ENCODE measurements around the gene HLCS.

HLCS gene

DNA sequence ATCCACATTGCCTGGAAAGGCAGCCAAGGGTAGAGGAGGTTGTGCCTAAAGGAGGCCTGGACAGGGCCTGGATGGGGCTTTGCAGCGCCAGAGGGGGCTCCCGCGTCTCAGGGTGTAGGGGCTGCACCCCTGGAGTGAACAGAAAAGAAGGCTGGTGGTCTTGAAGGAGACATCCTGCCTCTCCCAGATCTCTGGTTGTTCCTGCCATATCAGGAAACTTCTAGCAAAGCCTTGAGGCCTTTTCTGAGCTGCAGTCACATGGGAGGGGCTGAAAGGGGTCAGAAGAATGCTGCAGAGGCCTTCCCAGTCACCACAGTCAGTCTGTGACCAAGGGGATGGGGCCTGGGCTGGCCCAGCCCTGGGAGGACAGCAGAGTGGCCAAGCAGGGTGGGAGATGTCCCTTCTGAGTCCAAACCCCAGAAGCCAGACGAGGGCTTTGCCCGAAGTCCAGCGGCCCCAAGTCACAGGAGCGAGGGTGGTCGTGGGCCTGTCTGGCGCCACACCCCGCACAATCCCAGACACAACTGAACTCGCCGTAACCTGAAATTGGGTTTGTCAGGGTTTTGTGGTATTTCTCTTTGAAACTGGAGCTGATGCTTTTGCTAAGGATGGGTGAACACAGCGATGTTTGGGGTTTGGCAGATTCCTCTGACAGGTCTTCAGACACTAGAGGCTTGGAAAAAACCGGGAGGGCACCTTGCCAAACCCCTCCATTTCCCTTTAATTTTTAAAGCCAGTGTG is 237.9 kb downstream of the HLCS start:
- DNase-seq (ENCODE audit: extremely low read depth in 1 of 2, low read depth in 1 of 2) = no peak

- no peak for DNase-seq (ENCODE audit: extremely low read depth in 1 of 2, low read depth in 1 of 2)
Observed at GRCh38 chr21:36727866-36728265, 238.6 kb downstream of the HLCS start.

DNA sequence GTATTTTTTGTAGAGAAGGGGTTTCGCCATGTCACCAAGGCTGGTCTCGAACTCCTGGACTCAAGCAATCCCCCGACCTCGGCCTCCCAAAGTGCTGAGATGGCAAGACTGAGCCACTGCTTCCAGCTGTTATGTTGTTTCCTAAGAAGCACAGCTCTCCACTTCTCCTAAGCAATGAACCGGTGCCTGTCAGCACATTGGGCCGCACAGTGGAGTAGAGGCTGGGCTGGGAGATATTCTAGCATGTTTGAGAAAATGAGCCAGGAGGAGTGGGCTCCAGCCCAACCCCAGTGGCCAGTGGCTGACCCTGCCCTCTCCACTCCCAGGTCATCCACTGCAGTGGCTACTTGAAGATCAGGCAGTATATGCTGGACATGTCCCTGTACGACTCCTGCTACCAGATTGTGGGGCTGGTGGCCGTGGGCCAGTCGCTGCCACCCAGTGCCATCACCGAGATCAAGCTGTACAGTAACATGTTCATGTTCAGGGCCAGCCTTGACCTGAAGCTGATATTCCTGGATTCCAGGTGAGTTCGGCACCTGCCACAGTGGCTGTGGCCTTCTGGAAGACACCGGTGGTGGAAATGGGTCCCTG is 240.6 kb downstream of the HLCS start:
- no peak for DNase-seq (ENCODE audit: extremely low read depth in 1 of 2, low read depth in 1 of 2)

DNA sequence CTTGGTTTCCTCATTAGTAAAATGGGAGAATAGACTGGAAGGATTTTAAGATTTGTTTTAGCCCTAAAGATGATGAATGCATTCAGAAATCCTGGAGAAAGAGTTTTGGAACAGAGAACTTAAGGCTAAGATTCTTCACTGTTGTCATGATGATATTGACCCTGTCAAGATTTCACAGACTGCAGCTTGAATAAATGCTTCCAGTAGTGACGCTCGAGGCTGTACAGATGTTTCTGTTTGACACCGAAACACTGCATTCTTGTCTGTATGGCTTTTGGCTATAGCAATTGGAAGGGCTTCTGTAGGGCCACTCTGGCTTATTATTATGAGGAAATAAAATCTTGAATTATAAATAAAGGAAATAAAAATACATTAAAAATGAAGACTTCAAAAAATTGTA is 241.8 kb downstream of the HLCS start:
- no peak for DNase-seq (ENCODE audit: extremely low read depth in 1 of 2, low read depth in 1 of 2)

GRCh38 chr21:36723371-36723881 is 243.0 kb downstream of the HLCS start:
- no peak for DNase-seq (ENCODE audit: extremely low read depth in 1 of 2, low read depth in 1 of 2)

DNA sequence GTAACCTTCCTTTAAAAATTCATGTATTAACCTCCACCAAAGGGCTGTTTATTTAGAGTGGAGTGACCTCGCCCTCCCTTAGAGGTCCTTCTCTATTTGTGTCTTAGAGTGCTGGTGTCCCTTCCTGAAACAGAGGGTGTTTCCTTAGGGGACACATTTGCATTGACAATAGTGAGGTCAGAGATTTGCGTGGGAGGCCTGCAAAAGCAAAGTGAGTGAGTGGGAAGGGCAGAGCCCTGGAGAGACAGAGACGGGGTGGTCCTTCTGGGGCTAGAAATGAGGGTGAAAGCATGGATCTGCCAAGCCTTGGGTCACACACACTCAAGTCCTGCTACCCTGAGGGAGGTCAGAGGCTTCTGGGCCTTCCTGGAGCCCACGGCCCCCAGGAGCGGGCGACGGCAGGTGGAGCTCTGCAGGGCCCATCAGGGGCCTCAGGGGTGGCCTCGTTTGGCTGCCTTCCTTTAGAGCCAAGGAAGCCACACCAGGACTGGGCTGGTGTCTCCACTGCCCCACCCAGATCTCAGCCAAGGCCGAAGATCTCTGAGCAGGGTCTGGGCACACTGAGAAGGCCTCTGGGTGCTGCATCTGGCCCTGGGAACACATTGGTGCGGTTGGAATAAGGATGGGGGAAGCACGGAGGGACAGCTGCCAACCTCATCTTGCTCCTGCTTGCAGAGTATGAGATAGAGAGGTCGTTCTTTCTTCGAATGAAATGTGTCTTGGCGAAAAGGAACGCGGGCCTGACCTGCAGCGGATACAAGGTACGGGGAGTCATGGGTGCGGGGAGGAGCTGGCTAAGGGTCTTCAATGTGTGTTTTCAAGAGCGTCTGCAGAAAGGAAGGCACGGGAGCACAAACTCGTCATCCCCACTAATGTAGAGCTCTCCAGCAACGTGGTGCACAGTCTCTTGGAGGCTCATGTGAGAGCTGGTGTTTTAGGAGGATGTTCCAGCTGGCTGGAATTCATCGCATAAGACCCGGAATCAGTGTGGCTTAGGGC is 243.8 kb downstream of the HLCS start:
- no peak for DNase-seq (ENCODE audit: extremely low read depth in 1 of 2, low read depth in 1 of 2)

DNA sequence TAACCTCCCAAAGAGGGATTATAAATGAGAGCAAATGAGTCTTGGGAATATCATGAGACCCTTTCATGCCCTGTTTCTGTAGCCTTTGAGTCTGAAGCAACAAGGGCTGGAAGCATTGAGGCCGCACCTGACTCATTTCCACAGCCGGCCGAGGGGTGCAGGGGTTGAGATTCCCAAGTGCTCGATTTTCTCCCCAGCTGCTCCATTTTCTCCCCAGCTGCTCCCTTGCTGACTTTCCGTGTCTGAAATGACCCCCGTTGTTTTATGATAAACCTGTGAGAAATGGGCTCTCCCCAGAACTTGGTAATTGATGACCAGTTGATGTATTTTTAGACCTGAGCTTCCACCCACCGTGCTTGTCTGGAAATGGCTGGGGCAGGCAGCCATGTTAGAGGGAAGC is 244.7 kb downstream of the HLCS start:
- DNase-seq (ENCODE audit: extremely low read depth in 1 of 2, low read depth in 1 of 2) = no peak

DNA sequence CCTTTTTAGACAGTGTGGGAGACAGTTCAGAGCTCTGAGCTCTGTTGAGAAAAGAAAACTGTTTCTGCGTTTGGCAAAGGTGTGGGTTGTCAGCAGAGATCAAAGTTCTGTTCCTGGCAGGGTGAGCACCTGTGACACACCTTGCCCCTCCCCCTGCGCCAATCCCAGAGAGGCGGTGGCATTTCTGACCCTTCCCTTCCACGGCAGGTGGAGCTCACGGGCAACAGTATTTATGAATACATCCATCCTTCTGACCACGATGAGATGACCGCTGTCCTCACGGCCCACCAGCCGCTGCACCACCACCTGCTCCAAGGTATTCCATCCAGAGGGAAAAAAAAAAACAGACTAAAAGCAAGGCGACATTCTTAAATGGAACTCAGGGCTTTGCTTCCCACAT is 246.9 kb downstream of the HLCS start:
- no peak for DNase-seq (ENCODE audit: extremely low read depth in 1 of 2, low read depth in 1 of 2)

- DNase-seq (ENCODE audit: extremely low read depth in 1 of 2, low read depth in 1 of 2) = no peak
Observed at GRCh38 chr21:36718951-36719501, 247.4 kb downstream of the HLCS start.

- DNase-seq (ENCODE audit: extremely low read depth in 1 of 2, low read depth in 1 of 2) = no peak
Observed at GRCh38 chr21:36717976-36718375, 248.5 kb downstream of the HLCS start.

- no peak for DNase-seq (ENCODE audit: extremely low read depth in 1 of 2, low read depth in 1 of 2)
Observed at GRCh38 chr21:36716836-36717235, 249.6 kb downstream of the HLCS start.

- DNase-seq (ENCODE audit: extremely low read depth in 1 of 2, low read depth in 1 of 2) = no peak
Observed at GRCh38 chr21:36716387-36716786, 250.1 kb downstream of the HLCS start.

GRCh38 chr21:36713746-36714145 is 252.7 kb downstream of the HLCS start:
- no peak for DNase-seq (ENCODE audit: extremely low read depth in 1 of 2, low read depth in 1 of 2)

DNA sequence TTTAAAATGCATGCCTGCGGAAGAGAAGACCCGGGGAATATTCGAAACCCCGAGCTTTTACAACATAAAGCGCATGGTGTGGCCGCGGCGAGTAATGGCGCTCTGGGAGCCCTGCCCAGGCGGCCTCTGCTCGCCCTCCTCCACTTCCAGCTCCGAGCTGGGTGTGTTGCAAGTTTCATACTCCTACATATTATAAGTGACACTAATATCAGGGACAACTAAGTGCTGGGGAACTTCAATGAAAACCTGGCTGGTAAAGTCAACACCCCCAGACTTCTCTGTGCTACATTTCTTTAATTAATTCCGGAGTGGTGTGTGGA is 255.8 kb downstream of the HLCS start:
- no peak for DNase-seq (ENCODE audit: extremely low read depth in 1 of 2, low read depth in 1 of 2)

GRCh38 chr21:36709868-36710728 is 256.4 kb downstream of the HLCS start:
- no peak for DNase-seq (ENCODE audit: extremely low read depth in 1 of 2, low read depth in 1 of 2)

DNA sequence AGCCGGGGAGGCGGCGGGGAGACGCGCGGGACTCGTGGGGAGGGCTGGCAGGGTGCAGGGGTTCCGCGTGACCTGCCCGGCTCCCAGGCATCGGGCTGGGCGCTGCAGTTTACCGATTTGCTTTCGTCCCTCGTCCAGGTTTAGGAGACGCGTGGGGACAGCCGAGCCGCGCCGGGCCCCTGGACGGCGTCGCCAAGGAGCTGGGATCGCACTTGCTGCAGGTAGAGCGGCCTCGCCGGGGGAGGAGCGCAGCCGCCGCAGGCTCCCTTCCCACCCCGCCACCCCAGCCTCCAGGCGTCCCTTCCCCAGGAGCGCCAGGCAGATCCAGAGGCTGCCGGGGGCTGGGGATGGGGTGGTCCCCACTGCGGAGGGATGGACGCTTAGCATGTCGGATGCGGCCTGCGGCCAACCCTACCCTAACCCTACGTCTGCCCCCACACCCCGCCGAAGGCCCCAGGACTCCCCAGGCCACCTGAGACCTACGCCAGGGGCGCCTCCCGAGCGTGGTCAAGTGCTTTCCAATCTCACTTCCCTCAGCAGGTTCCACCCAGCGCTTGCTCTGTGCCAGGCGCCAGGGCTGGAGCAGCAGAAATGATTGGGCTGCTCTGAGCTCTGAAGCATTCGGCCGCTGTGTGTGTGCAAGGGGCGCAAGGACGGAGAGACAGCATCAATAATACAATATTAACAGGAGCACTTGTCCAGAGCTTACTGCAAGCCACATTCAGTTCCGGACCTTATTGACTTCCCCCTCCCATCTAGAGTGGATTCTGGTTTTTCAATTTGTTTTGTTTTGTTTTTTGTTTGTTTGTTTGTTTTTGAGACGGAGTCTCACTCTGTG is 257.2 kb downstream of the HLCS start:
- DNase-seq (ENCODE audit: extremely low read depth in 1 of 2, low read depth in 1 of 2) = no peak

GRCh38 chr21:36708286-36709029 is 258.0 kb downstream of the HLCS start:
- DNase-seq (ENCODE audit: extremely low read depth in 1 of 2, low read depth in 1 of 2) = no peak

DNA sequence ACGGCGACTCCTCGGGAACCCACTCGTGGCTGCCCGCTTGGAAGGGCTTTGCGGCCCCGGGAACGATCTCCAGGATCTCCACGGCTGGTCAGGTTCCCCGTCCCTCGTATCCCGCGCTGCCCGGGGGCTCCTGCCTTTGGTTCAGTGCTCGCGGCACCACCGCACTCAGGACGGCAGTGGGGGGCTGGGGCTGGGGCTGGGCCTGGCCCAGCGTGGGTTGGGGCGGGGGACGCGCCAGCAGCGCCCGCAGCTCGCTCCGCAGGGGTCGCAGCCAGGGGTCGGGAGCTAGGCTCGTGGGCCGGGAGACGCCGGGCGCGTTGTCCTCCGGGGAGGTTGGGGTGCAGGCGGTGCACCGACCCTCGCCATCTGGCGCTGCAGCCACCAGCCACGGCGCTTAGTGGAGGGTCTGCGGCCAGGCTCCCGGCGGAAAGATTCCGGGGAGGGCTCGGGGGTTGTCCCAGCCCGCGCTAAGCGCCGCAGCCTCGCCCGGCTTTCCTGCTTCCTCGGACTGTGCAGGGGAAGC is 258.6 kb downstream of the HLCS start:
- no peak for DNase-seq (ENCODE audit: extremely low read depth in 1 of 2, low read depth in 1 of 2)
